ENCODE measurements around the gene HMGCL. TPM values are rescaled to one million over a fixed set of nuclear protein-coding genes. Genes with fewer than 3 reads are reported as not detected.

Gene HMGCL
- total RNA-seq, 2 experiments from 2014 or later, result 23.8 to 29.0 TPM

GRCh38 chr1:23777979-23778814 lies 47.0 kb downstream of the HMGCL start, which contains the start of gene PITHD1:
Gene PITHD1, plus strand, starts transcription at chr1:23778418. Its CDS starts 98 bp downstream, at chr1:23778516.
- Mint-ChIP-seq H3K4me3 (peak within 1 kb of the TSS; percentile 96), H3K9me3 (ENCODE audit: low read depth) (no peaks in the 10 kb centered on the region), H3K36me3 (peaks cover 15% of the 10 kb centered on the region), H3K4me1 (peaks cover 59% of the 10 kb centered on the region), H3K27me3 (no peaks in the 10 kb centered on the region), H3K27ac (peak within 1 kb of the TSS; percentile 94)
- ATAC-seq, result peak; percentile 88
- DNase-seq, result peak; percentile 87
- CTCF ChIA-PET, result interaction anchor here (0.6 to 5.4 kb wide), 9 partner anchors 12 to 281 kb away, joined by 3 to 38 read pairs (median 4); partner anchors contain the start of genes LYPLA2 and RPL11

GRCh38 chr1:23776217-23776616 lies 49.0 kb downstream of the HMGCL start:
- CTCF ChIA-PET, result interaction anchor here (1.1 to 2.0 kb wide), 6 partner anchors 10 to 178 kb away, joined by 3 to 10 read pairs (median 4); partner anchors contain the start of gene ELOA
- Mint-ChIP-seq H3K4me3 (no peak overlapping the region), H3K9me3 (ENCODE audit: low read depth) (no peaks in the 10 kb centered on the region), H3K4me1 (peaks cover 61% of the 10 kb centered on the region), H3K27me3 (no peaks in the 10 kb centered on the region), H3K36me3 (peaks cover 14% of the 10 kb centered on the region), H3K27ac (no peak overlapping the region)
- DNase-seq (no peak), ATAC-seq (no peak)

GRCh38 chr1:23774174-23774880 lies 50.9 kb downstream of the HMGCL start:
- DNase-seq (no peak), ATAC-seq (no peak)
- H3K4me3 Mint-ChIP-seq, result no peak overlapping the region
- no peaks in the 10 kb centered on the region for H3K27me3 Mint-ChIP-seq
- peaks cover 49% of the 10 kb centered on the region for H3K4me1 Mint-ChIP-seq
- H3K27ac Mint-ChIP-seq, result no peak overlapping the region
- H3K36me3 Mint-ChIP-seq, result peaks cover 5% of the 10 kb centered on the region
- H3K9me3 Mint-ChIP-seq (ENCODE audit: low read depth), result no peaks in the 10 kb centered on the region
- CTCF ChIA-PET, result interaction anchor here (0.7 to 2.2 kb wide), 8 partner anchors 12 to 177 kb away, joined by 3 to 7 read pairs (median 4); no protein-coding TSS in a partner anchor

GRCh38 chr1:23772854-23773242 lies 52.4 kb downstream of the HMGCL start:
- Mint-ChIP-seq H3K4me3 (no peak overlapping the region), H3K9me3 (ENCODE audit: low read depth) (no peaks in the 10 kb centered on the region), H3K27ac (no peak overlapping the region), H3K27me3 (no peaks in the 10 kb centered on the region), H3K4me1 (peaks cover 41% of the 10 kb centered on the region), H3K36me3 (peaks cover 4% of the 10 kb centered on the region)
- ATAC-seq, result no peak
- CTCF ChIA-PET, result interaction anchor here (2.2 kb wide), 1 partner anchor 14 kb away, joined by 7 read pairs; no protein-coding TSS in a partner anchor
- DNase-seq, result no peak

- Mint-ChIP-seq H3K27ac (no peak overlapping the region), H3K4me1 (peaks cover 35% of the 10 kb centered on the region), H3K27me3 (no peaks in the 10 kb centered on the region), H3K4me3 (no peak overlapping the region), H3K36me3 (peaks cover 7% of the 10 kb centered on the region), H3K9me3 (ENCODE audit: low read depth) (no peaks in the 10 kb centered on the region)
- CTCF ChIA-PET, result interaction anchor here (0.6 to 3.1 kb wide), 46 partner anchors 9 to 340 kb away, joined by 3 to 54 read pairs (median 4); partner anchors contain the start of genes CNR2, ELOA, FUCA1 and GALE
- peak; percentile 95 for ATAC-seq
- peak; percentile 93 for DNase-seq
Observed at GRCh38 chr1:23772049-23772853, 53.0 kb downstream of the HMGCL start.

GRCh38 chr1:23768733-23769132 lies 56.5 kb downstream of the HMGCL start:
- H3K9me3 Mint-ChIP-seq (ENCODE audit: low read depth), result no peaks in the 10 kb centered on the region
- ATAC-seq, result no peak
- peaks cover 8% of the 10 kb centered on the region for H3K4me1 Mint-ChIP-seq
- H3K27ac Mint-ChIP-seq, result no peak overlapping the region
- H3K4me3 Mint-ChIP-seq, result no peak overlapping the region
- no peak for DNase-seq
- CTCF ChIA-PET, result no interaction called here
- no peaks in the 10 kb centered on the region for H3K27me3 Mint-ChIP-seq
- peaks cover 13% of the 10 kb centered on the region for H3K36me3 Mint-ChIP-seq

GRCh38 chr1:23763041-23763577 lies 62.1 kb downstream of the HMGCL start:
- CTCF ChIA-PET, result interaction anchor here (1.0 to 1.2 kb wide), 3 partner anchors 9 to 965 kb away, joined by 3 to 4 read pairs (median 4); no protein-coding TSS in a partner anchor
- Mint-ChIP-seq H3K27me3 (no peaks in the 10 kb centered on the region), H3K4me1 (no peaks in the 10 kb centered on the region), H3K27ac (no peak overlapping the region), H3K9me3 (ENCODE audit: low read depth) (no peaks in the 10 kb centered on the region), H3K4me3 (no peak overlapping the region), H3K36me3 (peaks cover 29% of the 10 kb centered on the region)
- no peak for DNase-seq
- no peak for ATAC-seq

- DNase-seq (no peak), ATAC-seq (no peak)
- H3K4me3 Mint-ChIP-seq, result no peak overlapping the region
- H3K9me3 Mint-ChIP-seq (ENCODE audit: low read depth), result no peaks in the 10 kb centered on the region
- H3K4me1 Mint-ChIP-seq, result no peaks in the 10 kb centered on the region
- no peaks in the 10 kb centered on the region for H3K27me3 Mint-ChIP-seq
- no peak overlapping the region for H3K27ac Mint-ChIP-seq
- H3K36me3 Mint-ChIP-seq, result peaks cover 49% of the 10 kb centered on the region
- CTCF ChIA-PET, result no interaction called here
Observed at GRCh38 chr1:23759277-23759676, 66.0 kb downstream of the HMGCL start.

GRCh38 chr1:23757812-23758211 lies 67.4 kb downstream of the HMGCL start:
- H3K36me3 Mint-ChIP-seq, result peaks cover 56% of the 10 kb centered on the region
- H3K27me3 Mint-ChIP-seq, result no peaks in the 10 kb centered on the region
- no peaks in the 10 kb centered on the region for H3K4me1 Mint-ChIP-seq
- DNase-seq (no peak), ATAC-seq (no peak)
- H3K27ac Mint-ChIP-seq, result no peak overlapping the region
- CTCF ChIA-PET, result interaction anchor here (0.6 kb wide), 1 partner anchor 72 kb away, joined by 3 read pairs; no protein-coding TSS in a partner anchor
- H3K4me3 Mint-ChIP-seq, result no peak overlapping the region
- H3K9me3 Mint-ChIP-seq (ENCODE audit: low read depth), result no peaks in the 10 kb centered on the region

- peaks cover 58% of the 10 kb centered on the region for H3K36me3 Mint-ChIP-seq
Observed at GRCh38 chr1:23756676-23757075, 68.6 kb downstream of the HMGCL start.

GRCh38 chr1:23752909-23753308 lies 72.3 kb downstream of the HMGCL start:
- no peak for DNase-seq
- Mint-ChIP-seq H3K9me3 (ENCODE audit: low read depth) (no peaks in the 10 kb centered on the region), H3K27ac (no peak overlapping the region), H3K36me3 (peaks cover 55% of the 10 kb centered on the region), H3K4me1 (peaks cover 17% of the 10 kb centered on the region), H3K27me3 (no peaks in the 10 kb centered on the region), H3K4me3 (no peak overlapping the region)
- CTCF ChIA-PET, result interaction anchor here (1.7 kb wide), 1 partner anchor 18 kb away, joined by 4 read pairs; no protein-coding TSS in a partner anchor
- ATAC-seq, result no peak

More at GRCh38 chr1:23756676-23757075, 68.6 kb downstream of the HMGCL start:
- DNase-seq (no peak), ATAC-seq (no peak)
- Mint-ChIP-seq H3K9me3 (ENCODE audit: low read depth) (no peaks in the 10 kb centered on the region), H3K27me3 (no peaks in the 10 kb centered on the region), H3K4me3 (no peak overlapping the region), H3K4me1 (no peaks in the 10 kb centered on the region), H3K27ac (no peak overlapping the region)
- CTCF ChIA-PET, result no interaction called here
